Uterus (tissue), 4 donors: ENCODE results near the gene DOCK4. TPM values are rescaled to one million over a fixed set of nuclear protein-coding genes. Genes with fewer than 3 reads are reported as not detected.

ENCODE experiments used
- DNase-seq, 2 donors: peaks; one replicate each; pipeline ENCODE4 v3.0.0-alpha.2; 2019 to 2020
- H3K27ac ChIP-seq, 2 donors: fragments of 200-600 bp; sonication (generic); 1 replicate in 1 of 2; 2 replicates in 1 of 2; pipeline ENCODE4 v1.5.1; 2016 to 2018
- H3K27me3 ChIP-seq, 2 donors: fragments of 200-600 bp; sonication (generic); one replicate each; pipeline ENCODE4 v1.5.1; 2018 to 2019; ENCODE audit warnings: control low read depth in 1 of 2
- H3K36me3 ChIP-seq, 2 donors: fragments of 200-600 bp; sonication (generic); one replicate each; pipeline ENCODE4 v1.5.1; 2019; ENCODE audit warnings: control low read depth in 1 of 2
- H3K4me1 ChIP-seq, 2 donors: fragments of 200-600 bp; sonication (generic); one replicate each; pipeline ENCODE4 v1.5.1; 2018 to 2019; ENCODE audit warnings: control low read depth in 1 of 2
- H3K4me3 ChIP-seq, 2 donors: fragments of 200-600 bp; sonication (generic); 1 replicate in 1 of 2; 2 replicates in 1 of 2; pipeline ENCODE4 v1.5.1; 2018 to 2019; ENCODE audit warnings: mild to moderate bottlenecking in 1 of 2
- H3K9me3 ChIP-seq, 2 donors: fragments of 200-600 bp; sonication (generic); one replicate each; pipeline ENCODE4 v1.5.1; 2019; ENCODE audit warnings: control low read depth in 1 of 2
- POLR2A ChIP-seq, 2 donors: fragments of 450-650 bp; IDR thresholded peaks; one replicate each; pipeline ENCODE4 v1.6.1; 2016; ENCODE audit warnings: antibody characterized with exemption in 2 of 2, mild to moderate bottlenecking in 1 of 2, moderate library complexity in 1 of 2
- intact Hi-C: fragments of 100-400 bp; cut with DNase I; formaldehyde crosslinking; loops from one replicate; pipeline ENCODE4 v1.15.1; 2023; ENCODE audit warnings: low total_unique reads
- total RNA-seq, 4 donors: library from RNA; depleted of rRNA in 3 of 4; stranded (reverse); fragments of >200 nt in 3 of 4; gene quantifications; one replicate each; pipeline versions ENCODE4 v1.1.0 to v1.2.4, GENCODE V29; 2014 to 2023
- TF ChIP-seq, protein P1 (sequence below), 4 experiments: fragments of 200-600 bp in 2 of 4; fragments of 450-650 bp in 2 of 4; sonication (generic) in 2 of 4; IDR thresholded peaks; one replicate each; pipeline ENCODE4 v1.5.1; 2016 to 2019; ENCODE audit warnings: antibody characterized with exemption in 4 of 4, mild to moderate bottlenecking in 2 of 4, moderate library complexity in 1 of 4
- donor health status: DM: yes; HTN: yes; CAD: no.

The DOCK4 gene
- total RNA-seq, 4 donors from 2014 or later: 48.8 to 217 (median 72.3) TPM

DNA sequence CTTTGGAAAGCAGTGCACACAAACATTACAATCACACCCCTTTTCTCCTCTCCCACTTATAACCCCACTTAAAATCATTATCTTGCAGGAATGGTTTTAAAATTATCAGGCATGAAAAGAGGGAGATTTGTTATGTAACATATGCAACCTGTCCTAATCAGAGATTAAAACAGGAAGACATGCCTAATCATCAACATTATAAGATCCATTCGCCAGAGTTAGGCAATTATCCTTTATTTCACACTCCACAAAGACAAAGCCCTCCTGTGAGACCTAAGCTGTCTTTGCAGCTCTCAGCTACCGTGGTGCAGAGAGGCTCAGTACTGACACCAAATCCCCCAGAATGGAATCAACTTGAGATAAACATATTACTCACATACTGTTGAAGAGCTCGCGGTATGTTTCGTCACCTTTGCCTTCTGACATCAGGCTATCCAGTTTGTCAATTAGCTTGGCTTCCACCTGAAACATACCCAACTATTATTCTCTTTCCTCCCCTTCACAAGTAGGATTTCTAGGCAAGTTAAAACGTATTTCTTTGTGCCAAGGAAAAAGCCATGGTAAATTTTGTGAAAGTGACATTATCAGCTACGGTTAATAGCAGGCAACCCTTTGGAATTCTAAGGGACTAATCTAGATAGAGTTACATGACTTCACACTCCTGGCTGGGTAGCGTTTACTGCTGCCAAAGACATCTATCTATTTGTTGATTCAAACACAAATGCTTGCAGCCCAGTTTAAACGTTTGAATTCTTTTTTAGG is 417.7 kb downstream of the DOCK4 start:
- TF ChIP-seq, protein P1, sequence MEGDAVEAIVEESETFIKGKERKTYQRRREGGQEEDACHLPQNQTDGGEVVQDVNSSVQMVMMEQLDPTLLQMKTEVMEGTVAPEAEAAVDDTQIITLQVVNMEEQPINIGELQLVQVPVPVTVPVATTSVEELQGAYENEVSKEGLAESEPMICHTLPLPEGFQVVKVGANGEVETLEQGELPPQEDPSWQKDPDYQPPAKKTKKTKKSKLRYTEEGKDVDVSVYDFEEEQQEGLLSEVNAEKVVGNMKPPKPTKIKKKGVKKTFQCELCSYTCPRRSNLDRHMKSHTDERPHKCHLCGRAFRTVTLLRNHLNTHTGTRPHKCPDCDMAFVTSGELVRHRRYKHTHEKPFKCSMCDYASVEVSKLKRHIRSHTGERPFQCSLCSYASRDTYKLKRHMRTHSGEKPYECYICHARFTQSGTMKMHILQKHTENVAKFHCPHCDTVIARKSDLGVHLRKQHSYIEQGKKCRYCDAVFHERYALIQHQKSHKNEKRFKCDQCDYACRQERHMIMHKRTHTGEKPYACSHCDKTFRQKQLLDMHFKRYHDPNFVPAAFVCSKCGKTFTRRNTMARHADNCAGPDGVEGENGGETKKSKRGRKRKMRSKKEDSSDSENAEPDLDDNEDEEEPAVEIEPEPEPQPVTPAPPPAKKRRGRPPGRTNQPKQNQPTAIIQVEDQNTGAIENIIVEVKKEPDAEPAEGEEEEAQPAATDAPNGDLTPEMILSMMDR (IDR thresholded peaks at IDR 0.05): no peak
- TF ChIP-seq POLR2A (IDR thresholded peaks at IDR 0.05): no peak
- H3K4me3 ChIP-seq: no peak overlapping the region
- no peaks in the 10 kb centered on the region for H3K4me1 ChIP-seq
- DNase-seq: no peak
- H3K9me3 ChIP-seq: no peaks in the 10 kb centered on the region
- no peaks in the 10 kb centered on the region for H3K36me3 ChIP-seq
- intact Hi-C loops: no loop called here
- H3K27ac ChIP-seq: no peak overlapping the region
- H3K27me3 ChIP-seq: no peaks in the 10 kb centered on the region

DNA sequence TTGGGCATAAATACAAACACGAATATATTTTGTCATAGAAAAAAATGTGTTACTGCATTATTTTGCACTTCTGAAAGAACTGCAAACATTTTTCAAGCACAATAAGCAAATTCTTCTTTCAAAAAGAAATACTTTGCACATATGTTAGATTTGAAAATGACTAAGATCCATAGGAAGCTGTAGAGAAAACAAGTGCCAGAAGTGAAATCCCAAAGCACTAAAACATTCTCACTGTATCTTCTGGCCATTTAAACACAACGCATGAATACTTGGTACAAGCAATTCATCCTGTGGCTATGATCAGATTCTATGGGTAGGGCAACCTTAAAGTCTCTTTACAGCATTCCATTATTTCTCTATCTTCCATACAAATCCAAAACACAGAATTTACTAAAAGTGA is 418.5 kb downstream of the DOCK4 start:
- H3K36me3 ChIP-seq: no peaks in the 10 kb centered on the region
- H3K27ac ChIP-seq: no peak overlapping the region
- intact Hi-C loops: no loop called here
- no peaks in the 10 kb centered on the region for H3K9me3 ChIP-seq
- DNase-seq: no peak
- H3K27me3 ChIP-seq: no peaks in the 10 kb centered on the region
- TF ChIP-seq POLR2A (IDR thresholded peaks at IDR 0.05): no peak
- TF ChIP-seq, protein P1 (IDR thresholded peaks at IDR 0.05): no peak
- no peak overlapping the region for H3K4me3 ChIP-seq
- H3K4me1 ChIP-seq: no peaks in the 10 kb centered on the region

DNA sequence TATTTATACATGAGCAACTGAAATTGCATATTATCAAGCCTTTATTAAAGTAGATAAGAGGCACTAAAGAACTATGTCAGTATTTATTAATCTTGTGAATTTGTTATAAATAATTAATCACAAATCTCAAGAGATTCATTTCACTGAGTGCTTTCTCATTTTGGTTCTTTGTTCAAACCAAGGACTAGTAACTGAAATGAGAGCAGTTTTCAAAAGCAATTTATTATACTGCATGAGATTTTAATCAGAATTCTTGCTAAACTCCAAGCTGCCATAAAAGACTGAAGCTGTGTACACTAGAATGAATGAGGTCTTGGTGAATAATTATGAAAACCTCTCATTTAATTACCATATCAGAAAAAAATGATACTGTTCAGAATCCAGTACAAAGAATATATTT is 419.1 kb downstream of the DOCK4 start:
- Histone ChIP-seq H3K36me3 (no peaks in the 10 kb centered on the region), H3K4me3 (no peak overlapping the region), H3K4me1 (no peaks in the 10 kb centered on the region), H3K27ac (no peak overlapping the region), H3K9me3 (no peaks in the 10 kb centered on the region), H3K27me3 (no peaks in the 10 kb centered on the region)
- intact Hi-C loops: no loop called here
- DNase-seq: no peak
- TF ChIP-seq, protein P1 (IDR thresholded peaks at IDR 0.05): no peak
- no peak for TF ChIP-seq POLR2A (IDR thresholded peaks at IDR 0.05)

DNA sequence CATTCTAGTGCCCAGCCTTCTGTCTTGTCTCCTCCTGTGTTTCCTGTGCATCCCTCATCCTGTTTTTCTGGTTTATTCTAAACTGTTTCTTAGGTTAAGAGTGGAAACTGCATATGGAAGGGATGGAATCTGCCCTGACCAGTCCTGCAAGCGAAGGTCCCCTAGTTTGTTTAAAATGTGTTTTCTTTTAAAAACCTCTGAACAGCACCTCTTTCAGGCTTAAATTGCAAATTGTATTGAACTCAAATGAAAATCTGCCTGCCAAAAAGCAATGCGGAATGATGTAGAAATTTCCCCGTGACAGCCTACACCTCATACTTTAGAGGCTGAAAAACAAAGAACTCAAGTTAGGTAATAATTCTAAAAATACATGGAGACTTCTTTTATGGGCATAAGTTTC is 421.1 kb downstream of the DOCK4 start:
- Histone ChIP-seq H3K36me3 (no peaks in the 10 kb centered on the region), H3K27me3 (no peaks in the 10 kb centered on the region), H3K4me1 (no peaks in the 10 kb centered on the region), H3K4me3 (no peak overlapping the region), H3K9me3 (no peaks in the 10 kb centered on the region), H3K27ac (no peak overlapping the region)
- intact Hi-C loops: no loop called here
- DNase-seq: no peak
- no peak for TF ChIP-seq POLR2A (IDR thresholded peaks at IDR 0.05)
- TF ChIP-seq, protein P1 (IDR thresholded peaks at IDR 0.05): no peak

DNA sequence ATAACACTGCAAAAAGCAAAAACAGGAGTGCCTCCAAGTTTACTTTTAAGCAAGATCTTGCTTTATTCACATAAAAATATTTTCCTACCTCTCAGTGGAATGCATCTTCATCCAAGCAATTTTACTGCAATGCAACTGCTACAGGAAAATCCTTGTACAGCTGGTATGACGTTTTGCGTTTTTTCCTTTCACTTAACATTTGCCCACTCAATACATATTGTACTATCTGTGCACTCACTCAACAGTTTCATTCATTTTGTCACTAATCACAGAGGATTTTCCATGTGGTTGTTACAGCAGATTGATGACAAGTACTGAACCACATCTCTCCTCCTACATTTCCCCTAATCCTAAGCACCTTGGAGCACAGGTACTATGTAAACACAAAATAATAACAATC is 421.9 kb downstream of the DOCK4 start:
- Histone ChIP-seq H3K27ac (no peak overlapping the region), H3K9me3 (no peaks in the 10 kb centered on the region), H3K36me3 (no peaks in the 10 kb centered on the region), H3K27me3 (no peaks in the 10 kb centered on the region), H3K4me3 (no peak overlapping the region), H3K4me1 (no peaks in the 10 kb centered on the region)
- DNase-seq: no peak
- intact Hi-C loops: no loop called here
- TF ChIP-seq, protein P1 (IDR thresholded peaks at IDR 0.05): no peak
- TF ChIP-seq POLR2A (IDR thresholded peaks at IDR 0.05): no peak
